Colonic mucosa (tissue), 4 donors: ENCODE results near the gene PASK. TPM values are rescaled to one million over a fixed set of nuclear protein-coding genes. Genes with fewer than 3 reads are reported as not detected.

Source experiments
- DNase-seq: peaks from one replicate; pipeline ENCODE4 v3.0.0-alpha.2; 2020
- H3K27ac ChIP-seq: fragments of 200-600 bp; one replicate; pipeline ENCODE4 v1.8.0; 2021
- H3K27me3 ChIP-seq: fragments of 200-600 bp; one replicate; pipeline ENCODE4 v1.8.0; 2021
- H3K36me3 ChIP-seq: fragments of 200-600 bp; one replicate; pipeline ENCODE4 v1.8.0; 2021
- H3K4me1 ChIP-seq: fragments of 200-600 bp; one replicate; pipeline ENCODE4 v1.8.0; 2021; ENCODE audit warnings: mild to moderate bottlenecking
- H3K4me3 ChIP-seq: fragments of 200-600 bp; one replicate; pipeline ENCODE4 v1.8.0; 2021
- H3K9ac ChIP-seq, 2 donors: one replicate each; pipeline ENCODE4 v1.7.0; 2013; ENCODE audit warnings: control low read depth in 2 of 2, low read depth in 2 of 2, low read length in 2 of 2
- H3K9me3 ChIP-seq: fragments of 200-600 bp; one replicate; pipeline ENCODE4 v1.8.0; 2021
- CTCF ChIP-seq: fragments of 200-600 bp; IDR thresholded peaks from one replicate; pipeline ENCODE4 v1.8.0; 2022; ENCODE audit warnings: antibody characterized with exemption, mild to moderate bottlenecking
- intact Hi-C: fragments of 100-400 bp; cut with DNase I; formaldehyde crosslinking; loops from one replicate; pipeline ENCODE4 v1.14.1; 2022
- total RNA-seq, 2 donors: library from RNA; stranded (reverse); fragmentation: NEBNext Ultra II Directional in 1 of 2; extraction: Animal tissue kit (Norgen Biotek cat#: 25700) in 1 of 2; gene quantifications; one replicate each; pipeline ENCODE4 v1.2.1, GENCODE V29; 2021
- donor health status: healthy.
- donor health status: DM: no; HTN: no; CAD: no.
- donor health status: DM: no; HTN: no; CAD: no.

PASK gene
- total RNA-seq, 2 donors from 2014 or later = 5.6 to 39.2 TPM

- no peaks in the 10 kb centered on the region for H3K4me1 ChIP-seq
- H3K9ac ChIP-seq = no peak overlapping the region
- intact Hi-C loops = no loop called here
- TF ChIP-seq CTCF = no peak
- no peak overlapping the region for H3K4me3 ChIP-seq
- no peaks in the 10 kb centered on the region for H3K36me3 ChIP-seq
- no peak overlapping the region for H3K27ac ChIP-seq
- no peak for DNase-seq
- H3K9me3 ChIP-seq = no peaks in the 10 kb centered on the region
- no peaks in the 10 kb centered on the region for H3K27me3 ChIP-seq
Observed at GRCh38 chr2:241112592-241112991, 36.7 kb downstream of the PASK start.

- Histone ChIP-seq H3K36me3 (no peaks in the 10 kb centered on the region), H3K9me3 (no peaks in the 10 kb centered on the region), H3K9ac (no peak overlapping the region), H3K27ac (no peak overlapping the region), H3K27me3 (no peaks in the 10 kb centered on the region), H3K4me3 (no peak overlapping the region), H3K4me1 (no peaks in the 10 kb centered on the region)
- DNase-seq = no peak
- no peak for TF ChIP-seq CTCF
- intact Hi-C loops = no loop called here
Observed at GRCh38 chr2:241112046-241112445, 37.2 kb downstream of the PASK start.

- intact Hi-C loops = no loop called here
- H3K9ac ChIP-seq = no peak overlapping the region
- TF ChIP-seq CTCF = no peak
- no peaks in the 10 kb centered on the region for H3K9me3 ChIP-seq
- H3K4me3 ChIP-seq = no peak overlapping the region
- no peaks in the 10 kb centered on the region for H3K36me3 ChIP-seq
- DNase-seq = no peak
- H3K27ac ChIP-seq = no peak overlapping the region
- H3K27me3 ChIP-seq = no peaks in the 10 kb centered on the region
- H3K4me1 ChIP-seq = no peaks in the 10 kb centered on the region
Observed at GRCh38 chr2:241111440-241111805, 37.8 kb downstream of the PASK start.

DNA sequence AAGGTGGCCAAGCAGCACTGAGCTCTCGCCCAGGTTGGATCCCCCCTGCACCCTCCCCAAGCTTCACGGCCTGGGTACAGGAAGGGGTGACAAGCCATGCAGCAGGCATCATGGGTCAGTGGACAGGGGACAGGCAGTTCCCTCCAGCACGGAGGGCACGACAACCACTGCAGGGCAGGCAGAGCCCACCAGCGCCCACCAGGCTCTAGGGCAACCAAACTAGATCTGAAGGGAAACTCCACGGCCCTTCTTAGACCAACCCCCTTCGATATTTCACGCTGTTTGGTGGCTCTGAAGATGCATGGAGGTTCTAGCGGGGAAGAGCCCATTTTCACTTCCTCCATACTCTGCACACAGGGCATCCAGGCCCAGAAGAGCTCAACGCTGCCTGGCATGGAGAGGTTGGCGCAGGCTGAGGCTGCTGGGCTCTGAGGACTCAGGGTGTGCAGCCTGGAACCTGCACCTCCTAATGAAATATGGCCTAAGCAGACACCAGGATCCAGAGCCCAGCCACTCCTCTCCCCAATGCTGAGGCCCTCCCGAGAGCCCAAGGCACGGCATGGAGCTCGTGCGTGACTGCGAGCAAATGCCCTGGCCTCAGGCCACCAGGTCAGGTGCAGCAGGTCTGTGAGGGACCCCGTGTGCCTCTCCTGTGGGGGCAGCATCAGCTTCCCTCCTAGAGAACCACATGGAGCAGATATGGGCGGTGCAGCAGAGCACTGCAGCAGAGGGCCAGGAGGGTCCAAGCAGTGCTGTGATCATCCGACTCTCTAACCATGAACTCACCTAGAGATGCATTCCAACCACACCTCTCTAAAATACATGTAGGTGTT, 38.4 kb downstream of the PASK start:
- intact Hi-C loops = no loop called here
- no peak for TF ChIP-seq CTCF

DNA sequence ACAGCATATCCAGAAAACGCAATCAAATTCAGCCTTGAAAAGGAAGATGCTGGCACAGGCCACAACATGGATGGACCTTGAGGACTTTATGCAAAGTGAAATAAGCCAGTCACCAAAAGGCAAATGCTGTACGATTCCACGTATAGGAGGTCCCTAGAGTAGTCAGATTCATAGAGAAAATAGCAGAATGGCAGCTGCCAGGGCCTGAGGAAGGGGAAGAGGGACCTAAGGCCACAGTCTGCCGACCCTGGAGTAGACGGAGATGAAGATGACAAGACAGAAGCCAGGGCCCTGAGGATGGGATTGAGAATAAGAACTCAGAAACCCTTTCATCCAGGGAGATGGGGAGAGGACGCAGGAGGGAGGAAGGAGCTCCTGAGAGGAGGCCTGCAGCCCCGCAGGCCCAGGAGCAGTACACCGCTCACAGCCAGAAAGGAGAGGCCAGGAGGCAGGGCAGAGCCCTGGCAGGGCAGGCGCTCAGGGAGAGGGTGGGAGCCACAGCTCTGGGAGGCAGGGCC, 39.1 kb downstream of the PASK start:
- no peaks in the 10 kb centered on the region for H3K36me3 ChIP-seq
- no peak overlapping the region for H3K27ac ChIP-seq
- no peaks in the 10 kb centered on the region for H3K4me1 ChIP-seq
- no peak overlapping the region for H3K9ac ChIP-seq
- no peak overlapping the region for H3K4me3 ChIP-seq
- H3K27me3 ChIP-seq = no peaks in the 10 kb centered on the region
- no peaks in the 10 kb centered on the region for H3K9me3 ChIP-seq
- intact Hi-C loops = no loop called here
- no peak for DNase-seq
- TF ChIP-seq CTCF = no peak

More for the DNA sequence above, 38.4 kb downstream of the PASK start:
- no peak for DNase-seq
- H3K4me3 ChIP-seq = no peak overlapping the region
- no peaks in the 10 kb centered on the region for H3K27me3 ChIP-seq
- H3K9ac ChIP-seq = no peak overlapping the region
- H3K4me1 ChIP-seq = no peaks in the 10 kb centered on the region
- no peaks in the 10 kb centered on the region for H3K9me3 ChIP-seq
- H3K27ac ChIP-seq = no peak overlapping the region
- H3K36me3 ChIP-seq = no peaks in the 10 kb centered on the region
